H1 (cell line): Measurements from ENCODE around the gene ATP8B3. TPM values are rescaled to one million over a fixed set of nuclear protein-coding genes. Genes with fewer than 3 reads are reported as not detected.

Experiments used
- CTCF ChIA-PET: fragments of 300-600 bp; sonication (Branson Sonifier 250); formaldehyde crosslinking; loops from one replicate; lab custom pipeline; 2021; ENCODE audit not compliant: partially characterized antibody; lab: Charles Lee
- POLR2A ChIA-PET: fragments of 300-600 bp; sonication (Branson Sonifier 250); formaldehyde crosslinking; loops from one replicate; lab custom pipeline; 2021; ENCODE audit warnings: inconsistent platforms; ENCODE audit not compliant: partially characterized antibody; lab: Charles Lee
- DNase-seq, 2 experiments: peaks; one replicate each; pipeline versions ENCODE4 v3.0.0 to v3.0.0-alpha.2; 2010 to 2022; ENCODE audit warnings: low spot score in 2 of 2, low read depth in 1 of 2, mixed read lengths in 1 of 2
- FAIRE-seq: peaks from 2 replicates; lab custom pipeline; 2011; peaks lifted over from hg19 to GRCh38; lab: Jason Lieb, UNC
- H2AFZ ChIP-seq: 2 replicates; pipeline ENCODE4 v1.8.1; 2012; ENCODE audit warnings: low read length, inconsistent platforms
- H2AK5ac ChIP-seq: 2 replicates; pipeline ENCODE4 v1.6.1; 2013; ENCODE audit warnings: low read depth, low read length
- H2BK120ac ChIP-seq: replicated peaks from 2 replicates; pipeline ENCODE3; 2013; ENCODE audit warnings: low read depth, low read length, inconsistent platforms
- H2BK12ac ChIP-seq: 2 replicates; pipeline ENCODE4 v1.6.1; 2013; ENCODE audit warnings: low read depth, low read length
- H2BK15ac ChIP-seq: 2 replicates; pipeline ENCODE4 v1.6.1; 2013; ENCODE audit warnings: low read length
- H2BK20ac ChIP-seq: 2 replicates; pipeline ENCODE4 v1.6.1; 2013; ENCODE audit warnings: low read length
- H2BK5ac ChIP-seq: 2 replicates; pipeline ENCODE4 v1.6.1; 2013; ENCODE audit warnings: low read depth, low read length
- H3K14ac ChIP-seq: 2 replicates; pipeline ENCODE4 v1.6.1; 2013; ENCODE audit warnings: inconsistent platforms; ENCODE audit not compliant: insufficient read length
- H3K18ac ChIP-seq: 2 replicates; pipeline ENCODE4 v1.6.1; 2013; ENCODE audit warnings: low read length; ENCODE audit errors: extremely low read depth
- H3K23ac ChIP-seq: 2 replicates; pipeline ENCODE4 v1.6.1; 2013; ENCODE audit warnings: inconsistent platforms; ENCODE audit not compliant: insufficient read length
- H3K23me2 ChIP-seq: 2 replicates; pipeline ENCODE4 v1.6.1; 2013; ENCODE audit warnings: low read depth, low read length
- H3K27ac ChIP-seq: 2 replicates; pipeline ENCODE4 v1.6.1; 2011; ENCODE audit warnings: low read depth, low read length, inconsistent platforms
- H3K27me3 ChIP-seq, 4 experiments: replicated peaks in 1 of 4; 1 replicate in 1 of 4; 2 replicates in 3 of 4; pipeline versions ENCODE4 v1.6.1 to v1.8.1; 2011 to 2013; ENCODE audit warnings: low read length in 3 of 4, mild to moderate bottlenecking in 3 of 4, inconsistent platforms in 2 of 4, mixed read lengths in 2 of 4, moderate library complexity in 1 of 4; ENCODE audit not compliant: control insufficient read depth in 3 of 4, insufficient read depth in 3 of 4; ENCODE audit errors: extremely low read depth in 1 of 4
- H3K36me3 ChIP-seq, 4 experiments: 2 replicates each; pipeline versions ENCODE4 v1.6.1 to v1.8.1; 2011 to 2013; ENCODE audit warnings: mild to moderate bottlenecking in 4 of 4, low read length in 3 of 4, moderate library complexity in 2 of 4, control low read depth in 1 of 4, inconsistent platforms in 1 of 4; ENCODE audit not compliant: insufficient read depth in 4 of 4, control insufficient read depth in 2 of 4
- H3K4ac ChIP-seq: replicated peaks from 2 replicates; pipeline ENCODE3; 2013; ENCODE audit warnings: low read length, low read depth, mixed read lengths, inconsistent platforms; ENCODE audit not compliant: insufficient read length
- H3K4me1 ChIP-seq, 4 experiments: replicated peaks in 1 of 4; 1 replicate in 1 of 4; 2 replicates in 3 of 4; pipeline versions ENCODE4 v1.6.1 to v1.8.1; 2011 to 2013; ENCODE audit warnings: low read length in 3 of 4, inconsistent platforms in 2 of 4, mixed read lengths in 1 of 4; ENCODE audit not compliant: insufficient read depth in 4 of 4, control insufficient read depth in 3 of 4
- H3K4me2 ChIP-seq, 2 experiments: 2 replicates each; pipeline versions ENCODE4 v1.6.1 to v1.8.1; 2011 to 2013; ENCODE audit warnings: low read depth in 2 of 2, low read length in 2 of 2, control low read depth in 1 of 2, inconsistent platforms in 1 of 2, mild to moderate bottlenecking in 1 of 2; ENCODE audit not compliant: insufficient read depth in 1 of 2
- H3K4me3 ChIP-seq, 4 experiments: fragments of 200-600, 300-600 bp in 1 of 4; sonication (generic), shearing (Covaris generic), sonication (Bioruptor Twin) in 1 of 4; 2 replicates each; pipeline versions ENCODE4 v1.5.1 to v1.8.1; 2011 to 2016; ENCODE audit warnings: low read length in 4 of 4, low read depth in 3 of 4, control low read depth in 2 of 4, inconsistent platforms in 2 of 4, mild to moderate bottlenecking in 2 of 4, mixed read lengths in 1 of 4, moderate library complexity in 1 of 4; ENCODE audit not compliant: insufficient read depth in 2 of 4; ENCODE audit errors: extremely low read depth in 1 of 4
- H3K56ac ChIP-seq: replicated peaks from 2 replicates; pipeline ENCODE3; 2013; ENCODE audit warnings: low read depth, mild to moderate bottlenecking, mixed read lengths, low read length, inconsistent platforms; ENCODE audit not compliant: insufficient read length
- H3K79me1 ChIP-seq: 2 replicates; pipeline ENCODE4 v1.6.1; 2013; ENCODE audit warnings: low read depth, low read length, control low read depth
- H3K79me2 ChIP-seq, 2 experiments: 2 replicates each; pipeline versions ENCODE4 v1.6.1 to v1.8.1; 2012 to 2013; ENCODE audit warnings: low read length in 2 of 2, mild to moderate bottlenecking in 2 of 2, inconsistent platforms in 1 of 2; ENCODE audit not compliant: insufficient read depth in 2 of 2, control insufficient read depth in 1 of 2
- H3K9ac ChIP-seq, 4 experiments: replicated peaks in 1 of 4; 1 replicate in 1 of 4; 2 replicates in 3 of 4; pipeline versions ENCODE4 v1.6.1 to v1.8.1; 2011 to 2013; ENCODE audit warnings: low read depth in 3 of 4, low read length in 3 of 4, control low read depth in 2 of 4, mild to moderate bottlenecking in 2 of 4, moderate library complexity in 2 of 4, inconsistent platforms in 1 of 4; ENCODE audit errors: extremely low read depth in 1 of 4
- H3K9me3 ChIP-seq, 2 experiments: 2 replicates each; pipeline versions ENCODE4 v1.6.1 to v1.8.1; 2012 to 2013; ENCODE audit warnings: mild to moderate bottlenecking in 2 of 2, moderate library complexity in 2 of 2, control low read depth in 1 of 2, inconsistent platforms in 1 of 2, low read depth in 1 of 2, low read length in 1 of 2, mixed read lengths in 1 of 2; ENCODE audit not compliant: insufficient read depth in 2 of 2
- H4K20me1 ChIP-seq, 2 experiments: replicated peaks in 1 of 2; 2 replicates each; pipeline versions ENCODE3 to v1.8.1; 2011 to 2013; ENCODE audit warnings: inconsistent platforms in 2 of 2, low read length in 2 of 2, mild to moderate bottlenecking in 1 of 2; ENCODE audit not compliant: insufficient read depth in 2 of 2, control insufficient read depth in 1 of 2
- H4K5ac ChIP-seq: 2 replicates; pipeline ENCODE4 v1.6.1; 2013; ENCODE audit warnings: low read length, low read depth, mixed read lengths, inconsistent platforms; ENCODE audit not compliant: insufficient read length
- H4K8ac ChIP-seq: 2 replicates; pipeline ENCODE4 v1.8.0; 2013; ENCODE audit warnings: mild to moderate bottlenecking, moderate library complexity, low read length, inconsistent platforms; ENCODE audit not compliant: insufficient read depth; ENCODE audit errors: extremely low read depth
- H4K91ac ChIP-seq: replicated peaks from 2 replicates; pipeline ENCODE3; 2013; ENCODE audit warnings: low read length, mixed read lengths, inconsistent platforms; ENCODE audit not compliant: insufficient read length
- E2F6 ChIP-seq: IDR thresholded peaks from 2 replicates; pipeline ENCODE4 v1.6.1; 2012; ENCODE audit warnings: inconsistent platforms
- EZH2 ChIP-seq: fragments of 200-600 bp; sonication (generic); IDR thresholded peaks from 2 replicates; pipeline ENCODE4 v1.7.1; 2012; ENCODE audit warnings: low read depth, mild to moderate bottlenecking, moderate library complexity, low read length, inconsistent platforms; ENCODE audit not compliant: severe bottlenecking
- GABPA ChIP-seq: IDR thresholded peaks from 2 replicates; pipeline ENCODE4 v1.6.1; 2011; ENCODE audit warnings: mild to moderate bottlenecking, low read length, moderate library complexity, borderline replicate concordance; ENCODE audit not compliant: insufficient read depth
- JUN ChIP-seq: IDR thresholded peaks from 2 replicates; pipeline ENCODE4 v1.6.1; 2011; ENCODE audit warnings: low read depth, mild to moderate bottlenecking, improper control_type of control experiment, low read length
- SP2 ChIP-seq: IDR thresholded peaks from 2 replicates; pipeline ENCODE4 v1.6.1; 2012; ENCODE audit warnings: mild to moderate bottlenecking, low read length, inconsistent platforms
- YY1 ChIP-seq: IDR thresholded peaks from 2 replicates; pipeline ENCODE4 v1.6.1; 2011; ENCODE audit warnings: low read depth, mild to moderate bottlenecking, low read length
- WGBS, 2 experiments: shearing (Covaris generic) in 1 of 2; methylation state at CpG; one replicate each; pipeline versions ENCODE4 v1.1.6 to v1.1.7; 2013 to 2015; ENCODE audit warnings: low lambda C conversion rate in 2 of 2, mixed read lengths in 2 of 2, inconsistent platforms in 1 of 2, low coverage in 1 of 2, missing lambda C conversion rate in 1 of 2; ENCODE audit not compliant: insufficient replicate concordance in 2 of 2, insufficient coverage in 1 of 2, insufficient read length in 1 of 2; ENCODE audit errors: extremely low coverage in 1 of 2, missing lambda C conversion rate in 1 of 2; 5-methylcytosine and 5-hydroxymethylcytosine counted together
- polyA plus RNA-seq, 7 experiments: library from polyadenylated mRNA; depleted of rRNA in 3 of 7; stranded (reverse) in 5 of 7; unstranded in 2 of 7; fragments of >200 nt in 5 of 7; fragments of 200-250 nt in 2 of 7; gene quantifications; 1 replicate in 5 of 7; 2 replicates in 1 of 7; 4 replicates in 1 of 7; pipeline versions ENCODE4 v1.2.1 to v1.2.3, GENCODE V29; 2011 to 2013; ENCODE audit warnings: missing spikeins in 2 of 7, mixed read lengths in 2 of 7
- total RNA-seq: library from RNA; stranded (reverse); fragmentation: NEBNext Ultra II Directional; extraction: Animal tissue kit (Norgen Biotek cat#: 25700); gene quantifications from 2 replicates; pipeline ENCODE4 v1.2.1, GENCODE V29; 2021
- TF ChIP-seq, protein P1 (sequence below), 3 experiments: IDR thresholded peaks; 1 replicate in 2 of 3; 2 replicates in 1 of 3; pipeline versions ENCODE4 v1.5.1 to v1.6.1; 2011; ENCODE audit warnings: low read length in 3 of 3, mild to moderate bottlenecking in 3 of 3, inconsistent platforms in 2 of 3, low read depth in 1 of 3, moderate library complexity in 1 of 3; ENCODE audit not compliant: insufficient read depth in 1 of 3; ENCODE audit errors: control extremely low read depth in 1 of 3

The ATP8B3 gene
- total and polyA plus RNA-seq, 2 of the 8 experiments (the other 6 are each of a cell fraction or from before 2014, with no cell fraction given): 4.1 to 9.3 TPM

DNA sequence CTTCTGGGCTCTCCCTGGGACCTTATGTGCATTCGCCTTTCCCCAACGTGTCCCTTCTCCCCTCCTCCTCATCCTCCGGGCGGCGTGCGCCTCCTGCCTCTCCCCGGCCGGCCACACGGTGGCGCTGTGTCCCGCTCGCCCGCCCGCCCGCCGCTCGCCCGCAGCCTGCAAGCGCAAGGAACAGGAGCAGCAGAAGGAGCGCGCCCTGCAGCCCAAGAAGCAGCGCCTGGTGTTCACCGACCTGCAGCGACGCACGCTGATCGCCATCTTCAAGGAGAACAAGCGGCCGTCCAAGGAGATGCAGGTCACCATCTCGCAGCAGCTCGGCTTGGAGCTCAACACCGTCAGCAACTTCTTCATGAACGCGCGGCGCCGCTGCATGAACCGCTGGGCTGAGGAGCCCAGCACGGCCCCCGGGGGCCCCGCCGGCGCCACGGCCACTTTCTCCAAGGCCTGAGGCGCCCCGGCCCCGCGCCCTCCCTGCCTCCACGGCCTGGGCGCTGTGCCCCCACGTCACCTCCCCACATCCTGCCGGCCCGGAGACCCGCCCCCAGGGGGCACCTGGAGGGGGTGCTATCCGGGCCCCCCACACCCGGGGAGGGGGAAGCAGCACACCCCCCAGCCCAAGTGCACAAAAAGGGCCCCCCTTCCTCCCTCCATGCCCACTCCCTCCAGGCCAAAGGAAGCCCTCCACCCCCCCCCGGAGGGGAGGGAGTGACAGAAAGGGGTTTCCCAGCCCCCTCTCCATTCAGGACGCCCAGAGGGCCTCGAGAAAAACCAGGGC is 36.9 kb downstream of the ATP8B3 start:
- Histone ChIP-seq H2BK120ac (no peak overlapping the region), H3K4me1 (peaks cover 0 to 4% (median 1%) of the 10 kb centered on the region in 4 experiments; a peak in 3 of 7 replicates), H3K79me2 (no peaks in the 10 kb centered on the region), H4K8ac (peak overlapping the region; percentile 81; the same call in 1 of the 2 replicates), H3K79me1 (no peaks in the 10 kb centered on the region), H3K4ac (no peak overlapping the region), H3K4me3 (peak overlapping the region; percentile 7 to 56 (median 8); a peak in 4 of 8 replicates), H2BK12ac (peak overlapping the region; percentile 84; the same call in 1 of the 2 replicates), H3K36me3 (peaks cover 0 to 3% (median 0%) of the 10 kb centered on the region in 4 experiments; a peak in 1 of 8 replicates), H2AK5ac (no peak overlapping the region), H2BK20ac (no peak overlapping the region), H3K56ac (no peak overlapping the region), H2BK15ac (0 out of 2 replicates have a peak overlapping the region, but pooled peaks have one; percentile 29), H3K23me2 (peaks cover 4% of the 10 kb centered on the region; the same call in 1 of the 2 replicates), H2AFZ (no peak overlapping the region), H4K20me1 (peaks cover 0 to 2% of the 10 kb centered on the region in 2 experiments), H3K27ac (no peak overlapping the region), H3K14ac (no peak overlapping the region), H3K27me3 (peaks cover 24 to 72% (median 65%) of the 10 kb centered on the region in 4 experiments), H4K5ac (no peak overlapping the region), H3K4me2 (peak overlapping the region; percentile 1 to 62; a peak in 3 of 4 replicates), H3K23ac (no peak overlapping the region), H3K9me3 (peaks cover 9 to 16% of the 10 kb centered on the region in 2 experiments; a peak in 3 of 4 replicates), H3K9ac (no peak overlapping the region), H2BK5ac (peak overlapping the region; percentile 66; the same call in 1 of the 2 replicates), H4K91ac (peak overlapping the region; percentile 32), H3K18ac (peak overlapping the region; percentile 83)
- DNase-seq (peak; percentile 72 to 92), FAIRE-seq (no peak)
- CTCF ChIA-PET: interaction anchor here (0.6 to 4.9 kb wide), 7 partner anchors 9 to 234 kb away, joined by 3 to 45 read pairs (median 7); no protein-coding TSS in a partner anchor
- POLR2A ChIA-PET: interaction anchor here (1.0 to 1.2 kb wide), 3 partner anchors 9 to 25 kb away, joined by 3 read pairs; no protein-coding TSS in a partner anchor
- WGBS, 2 experiments: 13% methylated on average over 19 of the region's 59 CpGs; no CpG with 5 or more reads in 1 of the 2 experiments
- TF ChIP-seq SP2: no peak
- TF ChIP-seq, protein P1, sequence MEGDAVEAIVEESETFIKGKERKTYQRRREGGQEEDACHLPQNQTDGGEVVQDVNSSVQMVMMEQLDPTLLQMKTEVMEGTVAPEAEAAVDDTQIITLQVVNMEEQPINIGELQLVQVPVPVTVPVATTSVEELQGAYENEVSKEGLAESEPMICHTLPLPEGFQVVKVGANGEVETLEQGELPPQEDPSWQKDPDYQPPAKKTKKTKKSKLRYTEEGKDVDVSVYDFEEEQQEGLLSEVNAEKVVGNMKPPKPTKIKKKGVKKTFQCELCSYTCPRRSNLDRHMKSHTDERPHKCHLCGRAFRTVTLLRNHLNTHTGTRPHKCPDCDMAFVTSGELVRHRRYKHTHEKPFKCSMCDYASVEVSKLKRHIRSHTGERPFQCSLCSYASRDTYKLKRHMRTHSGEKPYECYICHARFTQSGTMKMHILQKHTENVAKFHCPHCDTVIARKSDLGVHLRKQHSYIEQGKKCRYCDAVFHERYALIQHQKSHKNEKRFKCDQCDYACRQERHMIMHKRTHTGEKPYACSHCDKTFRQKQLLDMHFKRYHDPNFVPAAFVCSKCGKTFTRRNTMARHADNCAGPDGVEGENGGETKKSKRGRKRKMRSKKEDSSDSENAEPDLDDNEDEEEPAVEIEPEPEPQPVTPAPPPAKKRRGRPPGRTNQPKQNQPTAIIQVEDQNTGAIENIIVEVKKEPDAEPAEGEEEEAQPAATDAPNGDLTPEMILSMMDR (IDR thresholded peaks at IDR 0.05; ENCODE audit: control extremely low read depth in 1 of 3, insufficient read depth in 1 of 3, low read depth in 1 of 3, low read length in 3 of 3): peak; percentile 85 to 95 (median 88)
- peak; percentile 61 for TF ChIP-seq E2F6
- no peak for TF ChIP-seq EZH2
- no peak for TF ChIP-seq JUN
- 0 out of 2 replicates have a peak, but pooled peaks have one; percentile 34 for TF ChIP-seq GABPA
- TF ChIP-seq YY1: peak; percentile 62; the same call in 1 of the 2 replicates
